ENCODE data around the gene ABR.

ABR gene

GRCh38 chr17:1027044-1027443, 152.7 kb downstream of the ABR start:
- DNase-seq, result no peak

- DNase-seq, result no peak
These were observed 153.2 kb downstream of the ABR start for GRCh38 chr17:1026599-1026975.

- DNase-seq, result no peak
These were observed 153.8 kb downstream of the ABR start for GRCh38 chr17:1025733-1026598.

- no peak for DNase-seq
These were observed 155.7 kb downstream of the ABR start for GRCh38 chr17:1024076-1024475.

- DNase-seq, result no peak
These were observed 157.3 kb downstream of the ABR start for GRCh38 chr17:1022278-1023024.

- no peak for DNase-seq
These were observed 158.6 kb downstream of the ABR start for GRCh38 chr17:1021147-1021546.

GRCh38 chr17:1019451-1019850, 160.3 kb downstream of the ABR start:
- DNase-seq, result no peak

- no peak for DNase-seq
These were observed 161.2 kb downstream of the ABR start for GRCh38 chr17:1018547-1018946.

- no peak for DNase-seq
These were observed 166.1 kb downstream of the ABR start for GRCh38 chr17:1013729-1014090.

GRCh38 chr17:1012823-1013728, 166.7 kb downstream of the ABR start:
- no peak for DNase-seq

- no peak for DNase-seq
These were observed 167.7 kb downstream of the ABR start for GRCh38 chr17:1011760-1012735.

GRCh38 chr17:1011138-1011537, 168.6 kb downstream of the ABR start:
- DNase-seq, result no peak

GRCh38 chr17:1010586-1010985, 169.2 kb downstream of the ABR start:
- DNase-seq, result no peak

- DNase-seq, result no peak
These were observed 169.7 kb downstream of the ABR start for GRCh38 chr17:1010086-1010450.

GRCh38 chr17:1009229-1010085, 170.3 kb downstream of the ABR start:
- DNase-seq, result no peak

- DNase-seq, result no peak
These were observed 171.6 kb downstream of the ABR start for GRCh38 chr17:1008008-1008761.

GRCh38 chr17:1007310-1008007, 172.3 kb downstream of the ABR start:
- no peak for DNase-seq

GRCh38 chr17:1006054-1006453, 173.7 kb downstream of the ABR start:
- DNase-seq, result no peak

- no peak for DNase-seq
These were observed 174.3 kb downstream of the ABR start for GRCh38 chr17:1005361-1005946.

All from activated T-cell treated with anti-CD3 and anti-CD28 coated beads, Interleukin-2, amount 50 U/mL, for 1 hour (primary cell).